B cell (primary cell): ENCODE measurements around the gene DNAH8.

Experiments
- CTCF ChIP-seq: fragments of 200-600 bp; IDR thresholded peaks from one replicate; pipeline ENCODE4 v1.8.0; 2022; ENCODE audit warnings: antibody characterized with exemption, mild to moderate bottlenecking
- EZH2 ChIP-seq: IDR thresholded peaks from 2 replicates; pipeline ENCODE4 v1.6.1; 2012; ENCODE audit warnings: borderline replicate concordance, low read depth, mild to moderate bottlenecking, moderate library complexity, low read length; ENCODE audit not compliant: insufficient read depth, poor library complexity, severe bottlenecking

GRCh38 chr6:39061182-39061581, 346.1 kb downstream of the DNAH8 start:
- TF ChIP-seq CTCF (no peak), EZH2 (no peak)
